ENCODE results near the gene ACIN1.
A peak's percentile ranks its signal among the peaks of the same experiment; 100 is the strongest.

The ACIN1 gene

DNA sequence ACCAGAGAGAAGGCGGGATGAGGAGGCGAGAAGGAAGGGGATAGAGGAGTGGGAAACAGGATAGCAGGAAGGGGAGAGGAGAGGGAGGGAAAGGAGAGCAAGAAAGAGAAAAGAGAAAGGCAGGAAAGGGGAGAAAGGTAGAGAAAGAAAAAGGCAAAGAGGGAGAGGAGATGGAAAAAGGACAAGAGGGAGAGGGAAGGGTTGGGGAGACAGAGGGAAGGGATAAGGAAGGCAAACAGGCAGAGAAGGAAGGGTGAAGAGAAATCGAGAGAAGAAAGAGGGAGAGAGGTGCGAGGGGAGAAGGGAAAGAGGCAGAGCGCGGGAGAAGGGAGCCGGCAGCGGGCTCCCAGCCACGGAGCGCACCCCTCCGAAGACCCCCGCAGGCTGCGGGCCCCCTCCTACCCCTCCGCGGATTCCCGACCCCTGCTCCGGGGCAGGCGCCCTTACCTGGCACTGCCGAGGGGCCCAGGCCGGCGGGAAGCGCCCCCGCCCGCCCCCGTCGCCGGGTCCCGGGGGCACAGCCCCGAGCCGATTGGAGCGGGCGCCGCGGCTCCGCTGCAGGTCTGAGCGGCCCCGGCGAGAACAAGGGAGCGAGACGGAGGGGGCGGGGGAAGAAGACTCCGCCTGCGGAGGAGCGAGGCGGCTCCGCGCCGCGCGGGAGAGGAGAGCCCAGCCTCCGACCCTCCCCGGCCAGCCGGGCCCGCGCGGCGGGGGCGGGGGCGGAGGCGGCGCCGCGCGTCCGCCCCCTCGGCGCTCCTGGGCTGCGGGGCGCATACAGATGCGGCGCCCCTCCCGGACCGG, 37.8 kb downstream of the ACIN1 start, which contains the start of gene CDH24:
Gene CDH24 (minus strand): TSS at position 565 of the 801 bp plus-strand sequence. CDS start 1,787 bp downstream, outside the sequence.
- ChIA-PET CTCF (interaction anchor here (0.6 to 31.7 kb wide), 40 partner anchors 7 to 501 kb away, joined by 3 to 1423 read pairs (median 7); partner anchors contain the start of genes ACIN1, AJUBA, C14orf119 and HAUS4), POLR2A (interaction anchor here (0.8 to 1.5 kb wide), 10 partner anchors 12 to 128 kb away, joined by 3 to 9 read pairs (median 5); partner anchors contain the start of genes ACIN1, AJUBA, C14orf119 and PRMT5)
- DNase-seq (ENCODE audit: low read depth, low spot score): no peak
- TF ChIP-seq, protein P1, sequence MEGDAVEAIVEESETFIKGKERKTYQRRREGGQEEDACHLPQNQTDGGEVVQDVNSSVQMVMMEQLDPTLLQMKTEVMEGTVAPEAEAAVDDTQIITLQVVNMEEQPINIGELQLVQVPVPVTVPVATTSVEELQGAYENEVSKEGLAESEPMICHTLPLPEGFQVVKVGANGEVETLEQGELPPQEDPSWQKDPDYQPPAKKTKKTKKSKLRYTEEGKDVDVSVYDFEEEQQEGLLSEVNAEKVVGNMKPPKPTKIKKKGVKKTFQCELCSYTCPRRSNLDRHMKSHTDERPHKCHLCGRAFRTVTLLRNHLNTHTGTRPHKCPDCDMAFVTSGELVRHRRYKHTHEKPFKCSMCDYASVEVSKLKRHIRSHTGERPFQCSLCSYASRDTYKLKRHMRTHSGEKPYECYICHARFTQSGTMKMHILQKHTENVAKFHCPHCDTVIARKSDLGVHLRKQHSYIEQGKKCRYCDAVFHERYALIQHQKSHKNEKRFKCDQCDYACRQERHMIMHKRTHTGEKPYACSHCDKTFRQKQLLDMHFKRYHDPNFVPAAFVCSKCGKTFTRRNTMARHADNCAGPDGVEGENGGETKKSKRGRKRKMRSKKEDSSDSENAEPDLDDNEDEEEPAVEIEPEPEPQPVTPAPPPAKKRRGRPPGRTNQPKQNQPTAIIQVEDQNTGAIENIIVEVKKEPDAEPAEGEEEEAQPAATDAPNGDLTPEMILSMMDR (IDR thresholded peaks at IDR 0.05; ENCODE audit: insufficient read depth, low read length, missing control alignments): no peak
- peak within 1 kb of the TSS; percentile 60 for H3K4me3 ChIP-seq (ENCODE audit: low read depth, low read length)

DNA sequence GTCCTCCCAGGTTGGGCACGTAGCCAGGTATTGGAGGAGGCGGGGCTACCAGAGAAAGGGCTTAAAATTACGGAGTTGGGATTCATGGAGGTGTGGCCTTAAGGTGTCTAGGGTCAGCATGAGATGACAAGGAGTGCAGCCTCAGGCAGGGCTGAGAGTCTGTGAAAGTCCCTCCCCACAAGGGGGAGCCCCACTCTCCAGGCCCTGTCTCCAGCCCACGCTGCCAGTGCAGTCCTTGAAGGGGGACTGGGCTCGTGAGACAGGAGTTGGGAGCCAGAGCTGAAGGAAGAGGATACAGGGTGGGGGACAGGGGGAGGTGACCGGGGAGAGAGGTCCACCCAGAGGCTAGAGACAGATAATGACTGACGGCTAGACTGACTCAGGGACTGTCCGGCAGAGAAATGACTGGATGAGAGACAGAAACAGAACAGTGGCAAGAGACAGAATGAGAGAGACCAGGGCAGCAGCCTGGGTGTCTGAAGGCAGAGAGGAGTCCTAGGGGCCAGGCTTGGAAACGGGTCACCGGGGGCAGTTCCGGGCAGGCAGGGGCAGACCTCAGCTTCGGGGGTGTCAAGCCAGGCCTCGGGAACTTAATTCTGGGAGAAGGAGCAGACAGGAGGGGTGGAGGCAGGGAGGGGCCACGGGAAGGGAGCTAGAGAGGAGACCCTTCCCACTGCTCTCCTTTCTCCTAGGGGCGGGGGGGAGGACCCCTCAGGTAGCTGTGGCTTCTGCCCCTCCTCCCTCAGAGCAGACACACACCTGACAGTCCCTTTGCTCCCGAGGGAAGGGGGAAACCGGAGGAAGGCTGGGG, 38.6 kb downstream of the ACIN1 start:
- DNase-seq (ENCODE audit: low read depth, low spot score): no peak
- peak overlapping the region; percentile 60 for H3K4me3 ChIP-seq (ENCODE audit: low read depth, low read length)
- CTCF ChIA-PET: interaction anchor here (0.7 to 31.7 kb wide), 26 partner anchors 10 to 500 kb away, joined by 3 to 1423 read pairs (median 7); partner anchors contain the start of genes ACIN1, AJUBA, C14orf119 and PSMB11
- TF ChIP-seq, protein P1 (IDR thresholded peaks at IDR 0.05; ENCODE audit: insufficient read depth, low read length, missing control alignments): peak; percentile 95
- POLR2A ChIA-PET: interaction anchor here (1.1 to 1.4 kb wide), 2 partner anchors 62 to 70 kb away, joined by 4 to 5 read pairs; no protein-coding TSS in a partner anchor

DNA sequence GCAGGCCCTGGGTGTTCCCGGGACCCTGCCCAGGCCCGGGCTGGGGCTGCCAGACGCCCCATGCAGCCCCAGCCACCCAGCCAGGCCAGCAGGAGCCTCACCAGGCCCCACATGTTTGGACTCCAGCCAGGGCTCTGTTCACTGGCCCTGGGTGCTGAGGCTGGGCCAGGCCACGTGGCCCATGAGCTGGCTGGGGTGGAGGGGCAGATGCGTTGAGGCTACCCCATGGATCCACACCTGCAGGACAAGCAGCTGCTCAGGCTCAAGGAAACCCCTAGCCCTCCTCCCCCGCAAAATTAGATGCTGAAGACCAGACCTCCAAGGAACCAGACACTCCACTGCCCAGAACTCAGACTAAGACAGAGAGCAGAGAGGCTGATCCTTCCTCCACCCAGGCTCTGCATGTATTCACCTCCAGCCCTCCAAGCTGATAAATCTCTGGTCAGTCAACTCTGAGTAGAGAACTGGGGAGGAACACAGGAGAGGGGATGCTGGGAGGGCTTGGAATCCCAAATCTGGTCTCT, 39.3 kb downstream of the ACIN1 start:
- no peak overlapping the region for H3K4me3 ChIP-seq (ENCODE audit: low read depth, low read length)
- TF ChIP-seq, protein P1 (IDR thresholded peaks at IDR 0.05; ENCODE audit: insufficient read depth, low read length, missing control alignments): no peak
- DNase-seq (ENCODE audit: low read depth, low spot score): no peak
- ChIA-PET POLR2A (interaction anchor here (1.4 kb wide), 1 partner anchor 62 kb away, joined by 4 read pairs; no protein-coding TSS in a partner anchor), CTCF (interaction anchor here (0.7 to 31.7 kb wide), 22 partner anchors 9 to 500 kb away, joined by 3 to 1423 read pairs (median 7); partner anchors contain the start of genes ACIN1, AJUBA, C14orf119 and PSMB11)

DNA sequence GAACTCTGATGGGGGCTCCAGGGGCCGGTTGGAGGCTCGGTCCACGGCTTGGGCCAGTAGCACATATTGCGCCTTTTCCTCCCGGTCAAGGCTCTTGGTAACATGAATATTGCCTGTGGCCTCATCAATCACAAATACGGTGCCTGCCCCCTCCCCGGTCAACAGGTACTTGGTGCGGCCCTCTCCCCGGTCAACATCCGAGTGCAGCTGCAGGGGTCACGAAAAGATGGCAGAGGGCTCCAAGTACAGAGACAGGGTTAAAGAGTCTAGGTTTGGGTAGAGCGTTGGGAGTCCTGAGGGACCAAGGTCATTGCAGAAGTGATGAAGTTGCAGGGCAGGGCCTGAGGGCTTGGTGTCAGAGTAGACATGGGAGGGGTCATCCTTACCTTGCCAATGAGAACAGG, 39.8 kb downstream of the ACIN1 start:
- TF ChIP-seq, protein P1 (IDR thresholded peaks at IDR 0.05; ENCODE audit: insufficient read depth, low read length, missing control alignments): no peak
- CTCF ChIA-PET: interaction anchor here (0.7 to 31.7 kb wide), 20 partner anchors 8 to 499 kb away, joined by 3 to 1423 read pairs (median 10); partner anchors contain the start of genes ACIN1, AJUBA, C14orf119 and PSMB11
- H3K4me3 ChIP-seq (ENCODE audit: low read depth, low read length): no peak overlapping the region
- POLR2A ChIA-PET: interaction anchor here (1.4 kb wide), 1 partner anchor 61 kb away, joined by 4 read pairs; no protein-coding TSS in a partner anchor
- no peak for DNase-seq (ENCODE audit: low read depth, low spot score)

DNA sequence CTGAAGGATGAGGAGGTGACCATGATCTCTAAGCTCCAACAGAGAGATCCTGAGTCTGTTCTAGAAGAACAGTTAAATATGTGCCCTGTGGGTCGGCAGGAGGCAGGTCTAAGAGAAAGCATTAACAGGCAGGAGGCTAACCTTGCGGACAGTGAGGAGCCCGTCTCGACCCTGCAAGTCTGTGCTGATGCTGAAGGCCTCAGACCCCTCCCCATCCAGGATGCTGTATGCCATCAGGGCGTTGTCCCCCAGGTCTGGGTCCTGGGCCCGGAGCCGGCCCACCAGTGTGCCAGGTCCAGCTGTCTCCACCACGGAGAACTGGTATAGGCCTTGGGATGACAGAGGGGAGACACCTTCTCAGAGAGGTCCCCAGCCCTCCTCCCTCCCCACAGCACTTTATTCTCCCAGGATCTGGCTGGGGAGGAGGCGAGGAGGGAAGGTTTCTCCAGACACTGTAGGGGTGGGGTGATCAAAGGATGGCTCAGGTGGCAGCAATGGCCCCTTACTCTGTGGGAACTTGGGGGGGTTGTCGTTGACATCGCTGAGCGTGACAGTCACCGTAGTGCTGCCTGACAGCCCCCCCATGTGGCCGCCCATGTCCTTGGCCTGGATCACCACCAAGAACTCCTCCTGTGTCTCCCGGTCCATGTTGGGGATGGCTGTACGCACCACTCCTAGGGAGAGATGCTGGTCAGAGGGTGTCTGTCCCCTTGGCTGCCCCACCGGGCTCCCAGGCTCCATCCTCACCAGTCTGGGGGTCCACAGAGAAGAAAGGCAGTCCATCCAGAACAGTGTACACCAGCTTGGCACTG, 40.7 kb downstream of the ACIN1 start:
- POLR2A ChIA-PET: no interaction called here
- H3K4me3 ChIP-seq (ENCODE audit: low read depth, low read length): no peak overlapping the region
- CTCF ChIA-PET: interaction anchor here (0.5 to 31.7 kb wide), 9 partner anchors 8 to 483 kb away, joined by 3 to 1423 read pairs (median 9); partner anchors contain the start of genes AJUBA and PSMB11
- TF ChIP-seq, protein P1 (IDR thresholded peaks at IDR 0.05; ENCODE audit: insufficient read depth, low read length, missing control alignments): peak; percentile 18
- DNase-seq (ENCODE audit: low read depth, low spot score): no peak
